Esophagus (tissue), 2 donors: Measurements from ENCODE around the gene ZBP1. TPM values are rescaled to one million over a fixed set of nuclear protein-coding genes. Genes with fewer than 3 reads are reported as not detected.

Experiments
- H3K27ac ChIP-seq, 2 donors: one replicate each; pipeline ENCODE4 v1.5.1; 2013; ENCODE audit warnings: low read depth in 2 of 2, mild to moderate bottlenecking in 2 of 2, inconsistent platforms in 1 of 2, low read length in 1 of 2, moderate library complexity in 1 of 2
- H3K27me3 ChIP-seq, 2 donors: one replicate each; pipeline ENCODE4 v1.6.1; 2013; ENCODE audit warnings: low read length in 2 of 2, control low read depth in 1 of 2, mild to moderate bottlenecking in 1 of 2; ENCODE audit not compliant: insufficient read depth in 2 of 2, control insufficient read depth in 1 of 2
- H3K36me3 ChIP-seq, 2 donors: one replicate each; pipeline ENCODE4 v1.6.1; 2013; ENCODE audit warnings: low read length in 1 of 2; ENCODE audit not compliant: control insufficient read depth in 2 of 2, insufficient read depth in 2 of 2
- H3K4me1 ChIP-seq, 2 donors: one replicate each; pipeline ENCODE4 v1.6.1; 2013; ENCODE audit warnings: low read length in 1 of 2; ENCODE audit not compliant: control insufficient read depth in 2 of 2, insufficient read depth in 2 of 2
- H3K4me3 ChIP-seq, 2 donors: one replicate each; pipeline ENCODE4 v1.5.1; 2013; ENCODE audit warnings: low read length in 2 of 2, mild to moderate bottlenecking in 2 of 2, low read depth in 1 of 2, moderate library complexity in 1 of 2
- H3K9me3 ChIP-seq, 2 donors: one replicate each; pipeline ENCODE4 v1.6.1; 2013; ENCODE audit warnings: mild to moderate bottlenecking in 2 of 2, low read depth in 1 of 2, low read length in 1 of 2, moderate library complexity in 1 of 2; ENCODE audit not compliant: control insufficient read depth in 2 of 2, insufficient read depth in 1 of 2
- WGBS, 2 donors: extraction: QIAGEN DNeasy Blood & Tissue Kit; methylation state at CpG; one replicate each; pipeline ENCODE4 v1.1.7; 2013; 5-methylcytosine and 5-hydroxymethylcytosine counted together
- polyA plus RNA-seq, 2 donors: library from polyadenylated mRNA; stranded (reverse); fragments of 200-250 nt; gene quantifications; one replicate each; pipeline ENCODE4 v1.2.3, GENCODE V29; 2013
- donor health status: healthy with polysubstance abuse.
- donor health status: Bipolar disorder and iron deficiency.

ZBP1 gene
- polyA plus RNA-seq, 2 donors, result 0.25 to 0.51 TPM

GRCh38 chr20:57627339-57627738 lies 7.1 kb upstream of the ZBP1 start:
- peak overlapping the region; percentile 34 to 40 for H3K27ac ChIP-seq
- no peaks in the 10 kb centered on the region for H3K9me3 ChIP-seq
- WGBS, 2 donors, result 73 to 86% methylated on average over 2 of the region's 2 CpGs
- H3K27me3 ChIP-seq, result no peaks in the 10 kb centered on the region
- H3K36me3 ChIP-seq, result no peaks in the 10 kb centered on the region
- H3K4me3 ChIP-seq, result no peak overlapping the region
- H3K4me1 ChIP-seq, result peaks cover 2 to 7% of the 10 kb centered on the region in 2 donors

GRCh38 chr20:57625978-57626377 lies 5.8 kb upstream of the ZBP1 start:
- 78 to 84% methylated on average over 2 of the region's 2 CpGs for WGBS, 2 donors
- Histone ChIP-seq H3K36me3 (no peaks in the 10 kb centered on the region), H3K4me3 (no peak overlapping the region), H3K27me3 (no peaks in the 10 kb centered on the region), H3K4me1 (peaks cover 2 to 7% of the 10 kb centered on the region in 2 donors), H3K27ac (no peak overlapping the region), H3K9me3 (no peaks in the 10 kb centered on the region)

DNA sequence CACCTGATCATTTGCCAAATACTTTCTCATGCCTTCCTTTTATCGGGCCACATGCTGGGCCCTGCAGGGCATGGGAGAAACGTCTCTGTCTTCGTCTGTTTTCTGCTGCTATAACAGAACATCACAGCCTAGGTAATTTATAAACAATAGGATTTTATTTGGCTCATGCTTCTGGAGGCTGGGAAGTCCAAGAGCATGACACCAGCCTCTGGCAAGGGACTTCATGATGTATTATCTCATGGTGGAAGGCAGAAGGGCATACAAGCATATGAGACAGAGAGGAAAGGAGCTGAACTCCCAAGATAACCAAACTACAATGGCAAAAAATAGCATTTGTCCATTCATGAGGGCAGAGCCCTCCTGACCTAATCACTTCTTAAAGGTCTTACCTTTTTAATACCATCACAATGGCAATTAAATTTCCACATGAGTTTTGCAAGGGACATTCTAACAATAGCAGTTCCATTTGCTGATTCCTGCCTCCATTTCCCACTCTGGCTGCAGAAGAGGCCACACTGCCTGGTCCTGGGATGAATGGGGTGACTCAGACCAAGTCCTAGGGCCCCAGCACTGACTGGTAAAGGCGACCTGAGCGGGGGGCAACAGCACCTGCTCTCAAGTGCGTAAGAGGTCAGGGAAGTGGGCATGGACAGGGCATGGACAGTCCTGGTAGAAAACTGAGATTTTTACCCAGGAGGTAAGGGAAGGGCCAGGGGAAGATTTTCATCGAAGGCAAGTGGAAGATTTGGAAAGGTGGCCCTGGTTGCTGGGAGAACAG lies 5.1 kb upstream of the ZBP1 start:
- H3K36me3 ChIP-seq, result no peaks in the 10 kb centered on the region
- no peak overlapping the region for H3K4me3 ChIP-seq
- no peak overlapping the region for H3K27ac ChIP-seq
- no peaks in the 10 kb centered on the region for H3K27me3 ChIP-seq
- WGBS, 2 donors, result 85 to 91% methylated on average over 7 of the region's 7 CpGs
- H3K4me1 ChIP-seq, result peaks cover 2 to 7% of the 10 kb centered on the region in 2 donors
- H3K9me3 ChIP-seq, result no peaks in the 10 kb centered on the region

DNA sequence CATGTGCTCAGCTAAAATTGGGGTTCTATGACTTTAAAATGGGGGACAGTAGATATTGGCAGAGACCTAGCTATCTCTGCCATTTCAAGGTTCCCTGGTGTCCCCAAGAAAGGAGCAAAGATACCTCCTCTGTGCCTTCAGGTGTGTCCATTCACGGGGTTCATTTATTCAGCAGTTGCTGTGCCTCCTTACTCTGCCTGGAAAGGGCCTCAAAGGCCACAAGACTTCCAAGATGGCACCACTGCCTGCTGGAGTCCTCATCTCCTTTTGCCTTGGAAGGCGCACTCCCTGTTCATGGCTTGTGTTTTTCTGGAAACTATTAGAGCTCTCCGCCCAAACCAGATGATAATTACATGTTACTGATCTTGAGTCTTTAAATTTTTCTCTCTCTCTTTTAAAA lies 3.9 kb upstream of the ZBP1 start:
- no peaks in the 10 kb centered on the region for H3K36me3 ChIP-seq
- H3K4me1 ChIP-seq, result peaks cover 2 to 7% of the 10 kb centered on the region in 2 donors
- H3K4me3 ChIP-seq, result no peak overlapping the region
- H3K9me3 ChIP-seq, result no peaks in the 10 kb centered on the region
- 95 to 97% methylated on average over 3 of the region's 3 CpGs for WGBS, 2 donors
- no peaks in the 10 kb centered on the region for H3K27me3 ChIP-seq
- no peak overlapping the region for H3K27ac ChIP-seq

GRCh38 chr20:57622579-57623381 lies 2.6 kb upstream of the ZBP1 start:
- Histone ChIP-seq H3K27ac (no peak overlapping the region), H3K9me3 (no peaks in the 10 kb centered on the region), H3K4me1 (peaks cover 2 to 8% of the 10 kb centered on the region in 2 donors), H3K36me3 (no peaks in the 10 kb centered on the region), H3K27me3 (no peaks in the 10 kb centered on the region), H3K4me3 (no peak overlapping the region)
- 54 to 58% methylated on average over 14 of the region's 14 CpGs for WGBS, 2 donors

DNA sequence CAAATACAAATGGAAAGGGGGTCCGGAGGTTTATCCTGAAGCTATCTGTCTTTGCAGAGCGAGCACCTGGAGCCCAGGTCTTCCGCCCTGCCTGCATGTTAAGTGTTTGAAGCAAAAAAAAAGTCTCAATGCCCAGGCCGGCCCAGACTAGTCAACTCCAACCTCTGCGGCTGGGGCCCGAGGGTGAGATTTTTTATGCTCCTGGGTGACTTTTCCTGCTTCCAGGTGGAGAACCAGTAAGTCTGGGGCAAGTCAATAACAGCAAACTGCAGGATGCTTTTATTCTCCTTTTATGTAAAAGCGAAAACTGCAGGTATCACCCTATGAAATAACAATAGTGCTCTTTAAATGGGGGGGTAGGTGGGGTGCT lies 2.0 kb upstream of the ZBP1 start:
- 50 to 71% methylated on average over 7 of the region's 7 CpGs for WGBS, 2 donors
- Histone ChIP-seq H3K27ac (no peak overlapping the region), H3K9me3 (no peaks in the 10 kb centered on the region), H3K4me3 (no peak overlapping the region), H3K4me1 (peaks cover 2 to 6% of the 10 kb centered on the region in 2 donors), H3K36me3 (no peaks in the 10 kb centered on the region), H3K27me3 (no peaks in the 10 kb centered on the region)

DNA sequence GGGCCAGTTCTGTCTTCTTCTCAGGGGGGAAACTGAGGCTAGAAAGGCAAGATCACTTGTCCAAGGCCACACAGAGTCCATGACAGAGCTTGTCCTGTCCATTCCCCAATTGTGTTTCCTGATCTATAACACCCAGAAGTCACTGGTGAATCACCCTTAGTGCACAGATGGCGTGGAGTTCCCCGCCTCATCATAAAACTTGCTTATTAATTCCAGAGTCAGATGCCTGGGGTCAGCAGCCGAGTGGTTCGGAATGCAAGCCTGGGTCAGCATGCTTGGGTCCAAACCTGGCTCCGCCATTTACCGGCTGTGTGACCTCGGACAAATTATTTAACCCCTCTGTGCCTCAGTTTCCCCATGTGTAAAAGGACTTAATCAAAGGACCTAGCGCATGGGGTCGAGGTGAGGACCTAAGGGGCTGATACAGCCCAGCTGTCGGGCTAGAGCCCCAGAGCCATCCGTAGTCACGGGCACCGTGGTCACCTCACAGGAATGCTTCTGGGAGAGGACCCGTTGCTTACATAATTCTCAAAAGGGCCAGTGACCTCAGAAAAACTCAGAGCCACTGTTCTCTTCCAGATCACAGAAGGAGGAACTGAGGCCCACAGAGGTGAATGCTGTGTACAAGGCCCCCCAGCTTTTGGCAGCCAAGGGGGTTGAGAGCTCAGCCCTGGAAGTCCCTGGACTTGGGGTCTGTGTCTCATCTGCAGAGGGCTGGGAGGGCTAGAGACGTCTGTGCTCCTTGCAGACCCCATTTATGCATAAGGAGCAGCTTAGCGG lies 1.4 kb upstream of the ZBP1 start:
- WGBS, 2 donors, result 78 to 79% methylated on average over 16 of the region's 16 CpGs
- Histone ChIP-seq H3K4me1 (peaks cover 2 to 6% of the 10 kb centered on the region in 2 donors), H3K27ac (no peak overlapping the region), H3K9me3 (no peaks in the 10 kb centered on the region), H3K36me3 (no peaks in the 10 kb centered on the region), H3K4me3 (no peak overlapping the region), H3K27me3 (no peaks in the 10 kb centered on the region)

DNA sequence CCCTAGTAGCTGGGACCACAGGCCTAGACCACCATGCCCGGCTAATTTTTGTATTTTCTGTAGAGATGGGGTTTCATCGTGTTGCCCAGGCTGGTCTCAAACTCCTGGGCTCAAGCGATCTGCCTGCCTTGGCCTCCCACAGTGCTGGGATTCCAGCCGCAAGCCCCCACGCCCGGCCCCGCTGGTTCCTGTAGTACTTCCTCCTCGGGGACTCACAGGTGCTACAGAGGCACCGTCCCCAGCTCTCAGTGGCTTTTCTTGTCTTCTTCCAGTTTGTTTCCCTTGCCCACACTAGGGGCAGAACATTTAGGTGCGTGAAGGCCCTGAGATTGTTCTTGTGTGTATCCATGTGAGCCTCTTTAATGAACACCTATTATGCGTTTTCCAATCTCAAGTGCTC lies 773 bp upstream of the ZBP1 start:
- no peak overlapping the region for H3K4me3 ChIP-seq
- H3K27ac ChIP-seq, result peak overlapping the region; percentile 47 to 58
- no peaks in the 10 kb centered on the region for H3K36me3 ChIP-seq
- no peaks in the 10 kb centered on the region for H3K27me3 ChIP-seq
- H3K4me1 ChIP-seq, result peaks cover 2 to 6% of the 10 kb centered on the region in 2 donors
- H3K9me3 ChIP-seq, result no peaks in the 10 kb centered on the region
- 63 to 79% methylated on average over 11 of the region's 11 CpGs for WGBS, 2 donors

GRCh38 chr20:57619051-57619831 lies 985 bp downstream of the ZBP1 start:
- Histone ChIP-seq H3K4me3 (no peak overlapping the region), H3K4me1 (peaks cover 2 to 6% of the 10 kb centered on the region in 2 donors), H3K27ac (peak overlapping the region; percentile 2 to 61), H3K9me3 (no peaks in the 10 kb centered on the region), H3K36me3 (no peaks in the 10 kb centered on the region), H3K27me3 (no peaks in the 10 kb centered on the region)
- WGBS, 2 donors, result 57 to 71% methylated on average over 19 of the region's 19 CpGs
